WTC11 (cell line): ENCODE measurements around the gene SYNPO2. TPM values are rescaled to one million over a fixed set of nuclear protein-coding genes. Genes with fewer than 3 reads are reported as not detected.

Experiments
- ATAC-seq: fragments of 200-7000 bp; cut with Tn5 transposase; 2 replicates; pipeline ENCODE4 v1.10.0; 2021; ENCODE audit warnings: mild to moderate bottlenecking, moderate library complexity
- CTCF ChIA-PET: fragments of 300-600 bp; sonication (Branson Sonifier 250); formaldehyde crosslinking; loops from one replicate; lab custom pipeline; 2021; ENCODE audit warnings: antibody characterized with exemption; lab: Charles Lee
- POLR2A ChIA-PET: fragments of 350-600 bp; sonication (Branson Sonifier 250); formaldehyde crosslinking; loops from one replicate; lab custom pipeline; 2021; ENCODE audit warnings: antibody characterized with exemption; lab: Charles Lee
- DNase-seq: peaks from one replicate; pipeline ENCODE4 v3.0.0; 2021; ENCODE audit warnings: low spot score
- H3K27ac Mint-ChIP-seq: 2 replicates; pipeline ENCODE4 v1.8.0; 2021; ENCODE audit warnings: mixed read lengths
- H3K27me3 Mint-ChIP-seq: 2 replicates; pipeline ENCODE4 v1.8.0; 2021; ENCODE audit warnings: low read depth, mild to moderate bottlenecking, moderate library complexity, mixed read lengths
- H3K36me3 Mint-ChIP-seq: 2 replicates; pipeline ENCODE4 v1.8.0; 2021; ENCODE audit warnings: mixed read lengths
- H3K4me1 Mint-ChIP-seq: 2 replicates; pipeline ENCODE4 v1.8.0; 2022; ENCODE audit warnings: mixed read lengths
- H3K4me3 Mint-ChIP-seq: 2 replicates; pipeline ENCODE4 v1.8.0; 2021; ENCODE audit warnings: mild to moderate bottlenecking, moderate library complexity, mixed read lengths
- H3K9me3 Mint-ChIP-seq: 2 replicates; pipeline ENCODE4 v1.8.0; 2021; ENCODE audit warnings: mixed read lengths
- E2F1 ChIP-seq: sonication (generic); formaldehyde crosslinking; IDR thresholded peaks from 2 replicates; pipeline ENCODE4 v1.8.0; 2022; ENCODE audit warnings: mild to moderate bottlenecking, missing genetic modification reagents
- EMX1 ChIP-seq: fragments of 250-450 bp; sonication (Bioruptor Pico); IDR thresholded peaks from 2 replicates; pipeline ENCODE4 v1.8.0; 2021; ENCODE audit warnings: mild to moderate bottlenecking
- ERG ChIP-seq: fragments of 250-450 bp; sonication (Bioruptor Pico); IDR thresholded peaks from 2 replicates; pipeline ENCODE4 v1.8.0; 2021; ENCODE audit warnings: mild to moderate bottlenecking
- ESRRA ChIP-seq: sonication (generic); formaldehyde crosslinking; IDR thresholded peaks from 2 replicates; pipeline ENCODE4 v1.8.1; 2022; ENCODE audit warnings: mild to moderate bottlenecking, missing genetic modification reagents, borderline replicate concordance
- FOXP1 ChIP-seq: sonication (generic); formaldehyde crosslinking; IDR thresholded peaks from 2 replicates; pipeline ENCODE4 v1.8.0; 2022; ENCODE audit warnings: missing genetic modification reagents, mild to moderate bottlenecking, moderate library complexity, borderline replicate concordance
- FOXP4 ChIP-seq: sonication (generic); formaldehyde crosslinking; IDR thresholded peaks from 2 replicates; pipeline ENCODE4 v1.8.0; 2022; ENCODE audit warnings: mild to moderate bottlenecking, missing genetic modification reagents
- KAT7 ChIP-seq: sonication (generic); formaldehyde crosslinking; IDR thresholded peaks from 2 replicates; pipeline ENCODE4 v1.8.1; 2023; ENCODE audit warnings: missing genetic modification reagents, mild to moderate bottlenecking, borderline replicate concordance
- MYBL2 ChIP-seq: sonication (generic); formaldehyde crosslinking; IDR thresholded peaks from 2 replicates; pipeline ENCODE4 v1.8.1; 2023; ENCODE audit warnings: mild to moderate bottlenecking, moderate library complexity, missing genetic modification reagents
- TEAD1 ChIP-seq: sonication (generic); formaldehyde crosslinking; IDR thresholded peaks from 2 replicates; pipeline ENCODE4 v1.8.0; 2022; ENCODE audit warnings: mild to moderate bottlenecking, missing genetic modification reagents
- TP53 ChIP-seq: sonication (generic); formaldehyde crosslinking; IDR thresholded peaks from 2 replicates; pipeline ENCODE4 v1.8.1; 2023; ENCODE audit warnings: mild to moderate bottlenecking, missing genetic modification reagents
- ZBTB21 ChIP-seq: sonication (generic); formaldehyde crosslinking; IDR thresholded peaks from 2 replicates; pipeline ENCODE4 v1.8.1; 2023; ENCODE audit warnings: mild to moderate bottlenecking, missing genetic modification reagents, borderline replicate concordance
- ZNF138 ChIP-seq: sonication (generic); formaldehyde crosslinking; conservative IDR thresholded peaks from 2 replicates; pipeline ENCODE4 v1.8.1; 2022; ENCODE audit warnings: mild to moderate bottlenecking, moderate library complexity, missing genetic modification reagents
- ZNF532 ChIP-seq: fragments of 250-450 bp; sonication (Bioruptor Pico); IDR thresholded peaks from 2 replicates; pipeline ENCODE4 v1.9.0; 2021; ENCODE audit warnings: mild to moderate bottlenecking, borderline replicate concordance
- total RNA-seq: library from RNA; stranded (reverse); gene quantifications from 3 replicates; pipeline ENCODE4 v1.2.3, GENCODE V29; 2021
- TF ChIP-seq, protein P1 (sequence below): sonication (generic); formaldehyde crosslinking; IDR thresholded peaks from 2 replicates; pipeline ENCODE4 v1.8.0; 2023; ENCODE audit warnings: missing genetic modification reagents, mild to moderate bottlenecking, borderline replicate concordance
- TF ChIP-seq, protein P2 (sequence below): fragments of 250-450 bp; sonication (Bioruptor Pico); IDR thresholded peaks from 2 replicates; pipeline ENCODE4 v1.9.0; 2021; ENCODE audit warnings: mild to moderate bottlenecking
- TF ChIP-seq, protein P3 (sequence below): sonication (generic); formaldehyde crosslinking; IDR thresholded peaks from 2 replicates; pipeline ENCODE4 v1.8.1; 2023; ENCODE audit warnings: mild to moderate bottlenecking, missing genetic modification reagents, borderline replicate concordance
- TF ChIP-seq, protein P4 (sequence below): sonication (generic); formaldehyde crosslinking; IDR thresholded peaks from 2 replicates; pipeline ENCODE4 v1.8.0; 2023; ENCODE audit warnings: missing genetic modification reagents

Gene SYNPO2
- total RNA-seq, 1 experiment from 2014 or later = 1.9 TPM

GRCh38 chr4:118950224-118950623 is 61.6 kb downstream of the SYNPO2 start (continued):
- TF ChIP-seq, protein P1, sequence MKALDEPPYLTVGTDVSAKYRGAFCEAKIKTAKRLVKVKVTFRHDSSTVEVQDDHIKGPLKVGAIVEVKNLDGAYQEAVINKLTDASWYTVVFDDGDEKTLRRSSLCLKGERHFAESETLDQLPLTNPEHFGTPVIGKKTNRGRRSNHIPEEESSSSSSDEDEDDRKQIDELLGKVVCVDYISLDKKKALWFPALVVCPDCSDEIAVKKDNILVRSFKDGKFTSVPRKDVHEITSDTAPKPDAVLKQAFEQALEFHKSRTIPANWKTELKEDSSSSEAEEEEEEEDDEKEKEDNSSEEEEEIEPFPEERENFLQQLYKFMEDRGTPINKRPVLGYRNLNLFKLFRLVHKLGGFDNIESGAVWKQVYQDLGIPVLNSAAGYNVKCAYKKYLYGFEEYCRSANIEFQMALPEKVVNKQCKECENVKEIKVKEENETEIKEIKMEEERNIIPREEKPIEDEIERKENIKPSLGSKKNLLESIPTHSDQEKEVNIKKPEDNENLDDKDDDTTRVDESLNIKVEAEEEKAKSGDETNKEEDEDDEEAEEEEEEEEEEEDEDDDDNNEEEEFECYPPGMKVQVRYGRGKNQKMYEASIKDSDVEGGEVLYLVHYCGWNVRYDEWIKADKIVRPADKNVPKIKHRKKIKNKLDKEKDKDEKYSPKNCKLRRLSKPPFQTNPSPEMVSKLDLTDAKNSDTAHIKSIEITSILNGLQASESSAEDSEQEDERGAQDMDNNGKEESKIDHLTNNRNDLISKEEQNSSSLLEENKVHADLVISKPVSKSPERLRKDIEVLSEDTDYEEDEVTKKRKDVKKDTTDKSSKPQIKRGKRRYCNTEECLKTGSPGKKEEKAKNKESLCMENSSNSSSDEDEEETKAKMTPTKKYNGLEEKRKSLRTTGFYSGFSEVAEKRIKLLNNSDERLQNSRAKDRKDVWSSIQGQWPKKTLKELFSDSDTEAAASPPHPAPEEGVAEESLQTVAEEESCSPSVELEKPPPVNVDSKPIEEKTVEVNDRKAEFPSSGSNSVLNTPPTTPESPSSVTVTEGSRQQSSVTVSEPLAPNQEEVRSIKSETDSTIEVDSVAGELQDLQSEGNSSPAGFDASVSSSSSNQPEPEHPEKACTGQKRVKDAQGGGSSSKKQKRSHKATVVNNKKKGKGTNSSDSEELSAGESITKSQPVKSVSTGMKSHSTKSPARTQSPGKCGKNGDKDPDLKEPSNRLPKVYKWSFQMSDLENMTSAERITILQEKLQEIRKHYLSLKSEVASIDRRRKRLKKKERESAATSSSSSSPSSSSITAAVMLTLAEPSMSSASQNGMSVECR = no peak
- TF ChIP-seq E2F1 (CRISPR knock-in tag) (no peak), FOXP4 (no peak), ZBTB21 (CRISPR knock-in tag) (no peak), ZNF138 (CRISPR knock-in tag) (no peak), KAT7 (no peak), MYBL2 (no peak)
- TF ChIP-seq, protein P2, sequence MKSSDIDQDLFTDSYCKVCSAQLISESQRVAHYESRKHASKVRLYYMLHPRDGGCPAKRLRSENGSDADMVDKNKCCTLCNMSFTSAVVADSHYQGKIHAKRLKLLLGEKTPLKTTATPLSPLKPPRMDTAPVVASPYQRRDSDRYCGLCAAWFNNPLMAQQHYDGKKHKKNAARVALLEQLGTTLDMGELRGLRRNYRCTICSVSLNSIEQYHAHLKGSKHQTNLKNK (CRISPR knock-in tag) = no peak
- TF ChIP-seq, protein P3, sequence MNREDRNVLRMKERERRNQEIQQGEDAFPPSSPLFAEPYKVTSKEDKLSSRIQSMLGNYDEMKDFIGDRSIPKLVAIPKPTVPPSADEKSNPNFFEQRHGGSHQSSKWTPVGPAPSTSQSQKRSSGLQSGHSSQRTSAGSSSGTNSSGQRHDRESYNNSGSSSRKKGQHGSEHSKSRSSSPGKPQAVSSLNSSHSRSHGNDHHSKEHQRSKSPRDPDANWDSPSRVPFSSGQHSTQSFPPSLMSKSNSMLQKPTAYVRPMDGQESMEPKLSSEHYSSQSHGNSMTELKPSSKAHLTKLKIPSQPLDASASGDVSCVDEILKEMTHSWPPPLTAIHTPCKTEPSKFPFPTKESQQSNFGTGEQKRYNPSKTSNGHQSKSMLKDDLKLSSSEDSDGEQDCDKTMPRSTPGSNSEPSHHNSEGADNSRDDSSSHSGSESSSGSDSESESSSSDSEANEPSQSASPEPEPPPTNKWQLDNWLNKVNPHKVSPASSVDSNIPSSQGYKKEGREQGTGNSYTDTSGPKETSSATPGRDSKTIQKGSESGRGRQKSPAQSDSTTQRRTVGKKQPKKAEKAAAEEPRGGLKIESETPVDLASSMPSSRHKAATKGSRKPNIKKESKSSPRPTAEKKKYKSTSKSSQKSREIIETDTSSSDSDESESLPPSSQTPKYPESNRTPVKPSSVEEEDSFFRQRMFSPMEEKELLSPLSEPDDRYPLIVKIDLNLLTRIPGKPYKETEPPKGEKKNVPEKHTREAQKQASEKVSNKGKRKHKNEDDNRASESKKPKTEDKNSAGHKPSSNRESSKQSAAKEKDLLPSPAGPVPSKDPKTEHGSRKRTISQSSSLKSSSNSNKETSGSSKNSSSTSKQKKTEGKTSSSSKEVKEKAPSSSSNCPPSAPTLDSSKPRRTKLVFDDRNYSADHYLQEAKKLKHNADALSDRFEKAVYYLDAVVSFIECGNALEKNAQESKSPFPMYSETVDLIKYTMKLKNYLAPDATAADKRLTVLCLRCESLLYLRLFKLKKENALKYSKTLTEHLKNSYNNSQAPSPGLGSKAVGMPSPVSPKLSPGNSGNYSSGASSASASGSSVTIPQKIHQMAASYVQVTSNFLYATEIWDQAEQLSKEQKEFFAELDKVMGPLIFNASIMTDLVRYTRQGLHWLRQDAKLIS (CRISPR knock-in tag) = no peak

DNA sequence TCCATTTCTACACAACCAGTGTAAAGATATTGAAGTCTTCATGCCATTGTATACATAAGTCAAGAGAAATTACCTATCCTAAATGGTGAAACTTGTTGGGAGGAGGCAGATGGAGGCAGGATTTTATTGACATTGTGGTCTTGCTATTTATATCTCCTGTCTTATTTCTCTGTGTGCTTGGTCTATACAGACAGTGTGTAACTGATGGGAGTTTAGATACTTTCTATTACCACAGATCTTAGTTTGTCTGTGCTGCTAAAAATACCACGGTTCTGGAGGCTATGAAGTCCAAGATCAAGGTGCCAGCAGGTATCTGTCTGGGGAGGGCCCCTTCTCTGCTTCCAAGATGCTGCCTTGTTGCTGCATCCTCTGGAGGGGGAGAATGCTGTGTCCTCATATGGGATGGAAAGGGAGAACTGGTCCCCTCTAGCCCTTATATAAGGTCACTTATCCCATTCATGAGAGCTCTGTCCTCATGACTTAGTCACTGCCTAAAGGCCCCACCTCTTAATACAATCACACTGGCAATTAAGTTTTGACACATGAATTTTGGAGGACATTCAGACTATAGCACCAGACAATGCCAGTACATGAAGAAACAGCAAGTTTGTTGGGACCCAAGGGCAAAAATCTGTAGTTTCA is 62.4 kb downstream of the SYNPO2 start:
- no peak overlapping the region for H3K27ac Mint-ChIP-seq
- no peaks in the 10 kb centered on the region for H3K36me3 Mint-ChIP-seq
- DNase-seq (no peak), ATAC-seq (no peak)
- H3K4me1 Mint-ChIP-seq = peaks cover 21% of the 10 kb centered on the region
- no peak overlapping the region for H3K4me3 Mint-ChIP-seq
- POLR2A ChIA-PET = no interaction called here
- no peaks in the 10 kb centered on the region for H3K27me3 Mint-ChIP-seq
- H3K9me3 Mint-ChIP-seq = no peaks in the 10 kb centered on the region
- CTCF ChIA-PET = interaction anchor here (1.3 kb wide), 1 partner anchor 90 kb away, joined by 3 read pairs; no protein-coding TSS in a partner anchor
- no peak for TF ChIP-seq ZNF532
- no peak for TF ChIP-seq ESRRA (CRISPR knock-in tag)
- TF ChIP-seq TEAD1 (CRISPR knock-in tag) = no peak
- TF ChIP-seq ERG = no peak
- TF ChIP-seq, protein P4, sequence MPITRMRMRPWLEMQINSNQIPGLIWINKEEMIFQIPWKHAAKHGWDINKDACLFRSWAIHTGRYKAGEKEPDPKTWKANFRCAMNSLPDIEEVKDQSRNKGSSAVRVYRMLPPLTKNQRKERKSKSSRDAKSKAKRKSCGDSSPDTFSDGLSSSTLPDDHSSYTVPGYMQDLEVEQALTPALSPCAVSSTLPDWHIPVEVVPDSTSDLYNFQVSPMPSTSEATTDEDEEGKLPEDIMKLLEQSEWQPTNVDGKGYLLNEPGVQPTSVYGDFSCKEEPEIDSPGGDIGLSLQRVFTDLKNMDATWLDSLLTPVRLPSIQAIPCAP = no peak
- no peak for TF ChIP-seq FOXP1
- TF ChIP-seq TP53 = no peak
- no peak for TF ChIP-seq EMX1
- TF ChIP-seq KAT7 = no peak
